HG02763 (cell line): ENCODE measurements around the gene DCPS.
"Not testable (repeated sequence)": the region's sequence is repeated elsewhere in the genome, so short reads cannot be mapped to it uniquely, and the experiment has no call there.

ENCODE experiments used
- ATAC-seq: cut with Tn5 transposase; IDR thresholded peaks from one replicate; pipeline ENCODE4 v1.9.1; 2021; ENCODE audit warnings: mild to moderate bottlenecking, moderate library complexity; ENCODE audit not compliant: unreplicated experiment

The DCPS gene

DNA sequence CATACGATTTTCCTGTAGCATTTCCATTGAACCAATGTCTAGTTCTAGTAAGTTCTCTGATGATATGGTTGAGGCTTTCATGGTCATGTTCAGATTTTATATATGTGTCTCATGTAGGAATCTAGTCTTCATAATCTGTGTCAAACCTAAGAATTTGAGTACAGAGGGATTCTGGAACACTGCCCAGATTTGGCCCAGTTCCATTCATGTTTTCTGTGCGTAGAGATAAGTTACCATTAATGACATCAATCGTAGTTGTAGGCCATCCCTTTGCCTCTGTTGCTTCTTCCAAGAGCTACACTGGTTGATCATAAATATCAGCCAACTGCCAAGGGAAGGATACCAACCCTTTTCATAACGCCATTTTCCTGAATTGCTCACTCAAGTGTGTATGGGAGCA lies 74.9 kb downstream of the DCPS start:
- no peak for ATAC-seq

DNA sequence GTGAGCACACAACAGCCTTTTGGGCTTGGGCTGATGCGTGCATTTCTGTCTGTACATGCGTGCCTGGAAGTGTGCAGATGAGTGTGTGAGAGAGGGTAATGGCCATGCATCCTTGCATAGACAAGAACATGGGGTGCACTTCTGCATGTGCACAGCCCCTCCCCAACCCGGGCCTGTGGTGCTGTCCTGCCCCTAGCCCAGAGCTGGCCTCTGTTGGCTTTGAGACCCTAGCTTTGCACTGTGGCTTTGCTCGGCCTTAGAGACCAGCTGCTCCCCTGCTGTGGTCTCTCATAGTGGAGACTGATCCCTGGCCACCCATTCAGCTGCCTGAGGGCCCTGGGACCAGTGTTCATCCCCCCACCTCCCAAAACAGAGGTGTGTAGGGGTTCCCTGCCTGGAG lies 77.0 kb downstream of the DCPS start:
- no peak for ATAC-seq

DNA sequence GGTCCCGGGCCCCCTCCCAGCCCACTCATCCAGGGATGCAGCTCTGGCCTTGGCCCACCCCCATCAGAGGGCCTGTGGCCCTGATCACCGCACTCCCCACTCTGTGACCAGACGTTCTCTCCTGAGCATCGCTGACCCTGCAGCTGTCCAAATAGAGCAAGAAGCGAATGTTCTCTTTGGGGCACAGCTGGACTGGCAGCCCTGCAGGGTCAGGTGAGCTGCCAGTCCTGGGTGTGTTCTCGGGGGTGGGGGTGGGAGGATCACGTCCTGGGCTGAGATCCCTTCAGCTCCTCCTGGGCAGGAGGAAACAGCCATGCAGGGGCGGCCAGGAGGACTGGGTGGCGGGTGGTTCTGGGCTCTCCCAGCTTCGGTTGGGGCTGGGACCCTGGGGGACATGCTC lies 78.1 kb downstream of the DCPS start:
- ATAC-seq: not testable (repeated sequence)

- ATAC-seq: not testable (repeated sequence)
Measured at GRCh38 chr11:126382641-126383040, 78.8 kb downstream of the DCPS start.

DNA sequence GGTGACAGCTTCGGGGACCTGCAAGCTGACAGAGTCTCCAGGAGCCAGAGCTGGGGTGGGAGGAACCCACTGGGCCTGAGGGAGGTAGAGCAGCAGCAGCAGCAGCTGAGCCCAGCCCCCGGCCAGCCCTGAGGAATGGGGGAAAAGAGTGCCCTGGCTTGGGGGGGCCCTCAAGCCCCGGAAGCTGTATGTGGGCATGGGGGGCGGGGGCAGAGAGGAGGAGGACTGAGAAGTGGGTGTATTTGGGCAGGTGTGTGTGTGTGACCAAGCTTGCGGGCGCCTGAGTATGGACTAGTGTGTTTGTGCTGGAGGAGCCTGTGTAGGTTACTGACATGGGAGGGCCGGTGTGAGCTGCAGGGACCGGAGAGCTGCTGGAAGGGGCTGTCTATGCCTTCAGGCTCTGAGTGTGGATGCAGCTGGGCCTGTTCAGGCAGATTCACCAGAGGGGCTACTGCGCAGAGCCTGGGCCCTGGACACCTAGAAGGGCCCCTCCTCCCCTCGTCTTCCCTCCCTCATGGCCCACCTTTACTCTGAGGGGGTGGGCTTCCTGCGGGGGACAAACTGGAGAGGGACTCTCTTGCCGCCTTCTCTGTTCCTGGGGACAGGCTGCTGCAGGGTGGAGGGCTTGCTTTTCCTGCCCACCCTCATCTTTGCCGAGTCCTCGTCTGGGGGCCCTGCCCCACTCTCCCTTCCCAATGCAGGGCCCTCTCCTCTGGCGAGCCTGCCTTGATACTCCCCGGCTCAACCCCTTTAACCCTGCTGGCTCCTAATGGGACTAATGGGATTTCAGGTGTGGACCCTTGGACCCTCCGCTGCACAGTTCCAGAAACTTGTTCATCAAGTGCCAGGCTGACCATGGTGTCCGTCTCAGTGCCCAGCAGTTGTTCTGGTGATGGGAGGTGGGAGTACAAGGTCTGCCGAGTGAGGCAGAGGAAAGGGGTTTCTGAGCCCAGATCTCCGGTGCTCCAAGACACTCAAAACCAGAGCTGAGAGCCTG lies 79.8 kb downstream of the DCPS start:
- no peak for ATAC-seq

GRCh38 chr11:126384449-126385070 lies 80.7 kb downstream of the DCPS start:
- ATAC-seq: no peak

GRCh38 chr11:126385991-126386728 lies 82.3 kb downstream of the DCPS start:
- no peak for ATAC-seq

DNA sequence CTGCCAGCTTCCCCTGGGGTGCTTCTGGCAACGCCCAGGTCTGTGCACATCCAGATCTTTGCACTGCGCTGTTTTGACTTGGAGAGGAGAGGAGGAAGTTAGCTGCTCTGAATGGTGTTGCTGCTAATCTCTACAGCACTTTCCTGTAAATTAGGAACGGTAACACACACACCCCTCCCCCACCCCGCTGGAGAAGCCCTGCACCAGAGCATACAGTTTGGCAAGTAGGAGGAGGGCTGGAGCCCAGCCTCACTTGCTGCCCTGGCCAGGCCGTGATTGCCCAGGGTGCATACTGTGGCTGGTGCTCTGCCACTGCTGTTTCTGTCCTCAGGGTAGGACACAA lies 82.8 kb downstream of the DCPS start:
- not testable (repeated sequence) for ATAC-seq

GRCh38 chr11:126387857-126388256 lies 84.0 kb downstream of the DCPS start:
- ATAC-seq: no peak

DNA sequence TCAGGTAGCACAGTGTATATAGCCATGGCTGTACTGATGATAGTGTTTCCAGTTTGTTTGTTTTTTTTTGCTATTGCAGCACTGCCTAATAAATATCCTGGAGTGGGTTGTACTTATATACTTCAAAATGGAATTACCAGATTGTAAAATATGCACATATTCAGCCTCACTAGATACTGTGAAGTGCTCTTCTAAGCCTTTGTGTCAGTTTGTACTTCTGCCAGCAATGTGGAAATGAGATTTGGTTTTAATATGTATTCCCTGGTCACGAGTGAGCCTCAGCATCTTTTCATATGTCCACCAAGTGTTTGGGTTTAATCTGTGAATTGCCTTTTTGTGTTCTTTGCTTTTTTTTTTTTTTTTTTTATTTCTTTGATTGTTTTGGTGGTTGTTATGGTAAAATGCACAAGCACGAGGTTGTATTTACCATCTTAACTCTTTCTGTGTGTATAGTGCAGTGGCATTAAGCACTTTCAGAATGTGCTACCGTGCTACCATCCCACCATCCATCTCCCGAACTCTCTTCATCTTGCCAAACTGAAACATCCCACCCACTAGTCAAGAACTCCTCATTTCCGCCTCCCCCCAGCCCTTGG lies 86.5 kb downstream of the DCPS start:
- ATAC-seq: no peak

DNA sequence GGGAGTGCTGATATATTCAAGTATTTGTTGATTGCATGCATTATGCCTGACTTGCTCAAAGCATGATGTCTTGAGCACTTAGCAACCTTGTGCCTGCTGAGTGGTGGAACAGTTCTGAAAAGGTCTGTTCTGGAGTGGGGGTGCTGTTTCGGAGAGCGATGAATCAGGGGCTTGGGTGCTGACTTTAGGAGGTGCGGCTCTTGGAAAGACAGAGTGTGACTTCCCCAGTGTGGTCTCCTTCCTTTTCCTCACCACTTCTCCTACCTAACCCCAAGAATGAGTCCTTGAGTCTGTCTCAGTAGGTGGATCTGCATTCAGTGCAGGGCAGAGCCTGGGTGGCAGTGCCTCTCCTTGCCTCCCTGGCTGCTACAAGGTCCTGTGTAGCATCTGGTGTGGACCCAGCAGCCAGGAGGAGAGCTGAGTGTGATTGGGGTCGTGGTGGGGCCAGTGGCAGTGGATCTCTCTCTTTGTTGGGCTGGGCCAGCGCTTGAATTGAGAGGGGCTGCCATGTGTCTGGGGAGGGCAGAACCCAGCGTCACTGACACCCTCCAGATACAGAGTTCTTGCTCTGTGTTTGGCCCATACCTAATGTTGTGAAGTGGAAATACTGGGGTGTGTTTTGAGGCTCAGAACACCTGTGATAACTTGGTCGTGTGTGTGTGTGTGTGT lies 87.6 kb downstream of the DCPS start:
- ATAC-seq: no peak

DNA sequence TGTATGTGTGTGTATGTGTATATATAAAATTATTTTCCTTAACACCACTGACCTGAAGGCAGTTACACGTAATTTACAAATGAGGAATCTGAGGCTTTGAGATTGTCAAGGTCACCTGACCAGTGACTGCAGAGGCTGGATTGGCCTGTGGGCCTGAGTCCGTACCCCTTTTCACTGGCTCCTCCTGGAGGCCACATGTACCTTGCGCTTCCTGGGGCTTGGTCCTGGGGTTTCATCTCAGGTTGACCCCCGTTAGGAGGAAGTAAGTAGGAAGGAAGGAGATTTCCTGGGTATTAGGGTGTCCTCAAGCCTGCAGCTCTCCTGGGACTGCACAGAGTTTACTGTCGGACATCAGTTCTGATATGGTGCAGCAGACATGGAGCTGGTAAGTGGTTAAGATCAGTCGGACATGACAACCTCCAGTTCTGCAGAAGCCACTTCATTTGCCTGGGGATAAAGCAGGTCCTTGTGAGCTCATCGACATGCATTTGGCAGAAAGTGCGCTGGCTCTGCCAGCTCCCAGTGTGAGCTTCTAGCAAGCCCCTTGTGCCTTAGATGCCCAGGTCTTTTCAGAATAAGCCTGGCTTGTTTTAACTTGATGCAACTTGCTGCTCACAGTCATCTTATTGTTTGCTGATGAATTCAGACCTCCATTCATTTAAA lies 88.2 kb downstream of the DCPS start:
- peak; percentile 62 for ATAC-seq

- ATAC-seq: peak; percentile 23
Measured at GRCh38 chr11:126392633-126393013, 88.8 kb downstream of the DCPS start.

DNA sequence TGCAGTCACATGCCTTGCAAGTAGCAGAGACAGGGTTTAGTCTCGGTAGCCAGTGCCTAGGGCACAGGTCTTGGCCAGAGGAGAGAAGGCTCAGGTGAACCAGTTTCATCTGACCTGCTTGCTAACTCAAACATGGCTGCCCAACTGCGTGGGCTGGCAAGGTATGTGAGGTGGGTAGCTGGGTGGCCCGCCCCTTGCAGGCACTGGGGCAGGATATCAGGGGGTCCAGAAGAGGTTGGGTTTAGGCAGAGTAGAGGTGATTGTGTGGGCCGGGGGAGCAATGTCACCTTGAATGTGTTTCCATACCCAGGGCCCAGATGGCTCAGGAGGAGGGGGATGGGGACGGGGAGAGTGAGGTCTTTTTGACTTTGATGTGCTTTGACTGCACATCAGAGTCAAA lies 89.3 kb downstream of the DCPS start:
- ATAC-seq: no peak

DNA sequence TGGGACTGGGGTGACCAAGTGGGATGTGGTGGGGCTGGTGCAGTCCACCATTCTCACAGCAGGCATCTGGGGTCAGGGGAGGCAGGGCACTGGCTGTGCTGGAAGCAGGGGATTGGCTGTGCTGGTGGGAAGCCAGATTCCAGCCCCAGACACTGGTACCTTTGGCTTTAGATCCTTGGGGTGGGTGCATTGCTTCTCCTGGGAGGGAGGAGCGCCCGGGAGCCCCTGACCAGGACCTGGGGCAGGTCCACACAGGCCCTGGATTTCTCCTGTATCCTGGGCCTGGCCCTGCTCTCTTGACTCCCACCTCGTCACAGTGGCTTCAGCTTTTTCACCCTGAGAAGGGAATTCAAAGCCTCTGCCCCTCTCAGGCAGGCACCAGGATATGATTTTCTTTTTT lies 90.2 kb downstream of the DCPS start:
- ATAC-seq: no peak

GRCh38 chr11:126394634-126395072 lies 90.8 kb downstream of the DCPS start:
- ATAC-seq: not testable (repeated sequence)
